ENCODE measurements around the gene RFPL1. TPM values are rescaled to one million over a fixed set of nuclear protein-coding genes. Genes with fewer than 3 reads are reported as not detected.

RFPL1 gene
- total and polyA plus RNA-seq, 2 of the 13 experiments (the other 11 are each of a cell fraction or from before 2014, with no cell fraction given), result not detected

DNA sequence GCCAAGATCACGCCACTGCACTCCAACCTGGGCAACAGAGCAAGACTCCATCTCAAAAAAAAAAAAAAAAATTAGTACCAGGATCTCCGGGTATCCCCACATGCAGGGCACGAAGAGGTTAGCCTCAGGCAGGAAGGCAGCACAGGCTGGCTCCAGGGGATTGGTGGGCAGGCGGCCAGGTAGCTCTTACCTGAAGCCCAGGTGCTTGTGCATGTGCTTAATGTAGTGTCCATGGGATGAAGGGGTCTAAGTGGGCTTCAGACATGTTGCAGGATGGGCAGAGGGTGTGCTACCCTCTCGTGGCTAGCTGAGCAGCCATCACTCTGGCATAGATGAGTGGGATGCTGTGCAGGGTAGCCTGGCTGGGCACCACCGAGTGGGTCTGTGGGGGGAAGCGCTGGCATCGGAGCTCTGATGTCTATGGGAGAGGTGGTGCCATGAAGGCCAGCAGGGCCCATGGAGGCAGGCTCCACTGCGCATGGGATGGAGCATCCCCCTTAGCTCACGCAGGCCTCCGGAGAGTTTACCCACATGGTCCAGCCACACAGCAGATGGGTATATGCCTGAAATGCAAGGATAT, 11.0 kb downstream of the RFPL1 start:
- FAIRE-seq, result no peak
- no peak for DNase-seq (ENCODE audit: low spot score)
- no TSS peak for BruUV-seq (replicated peaks)
- Histone ChIP-seq H3K36me3 (replicated peaks in 1 of 2; ENCODE audit: control insufficient read depth in 1 of 2, insufficient read depth in 2 of 2, low read length in 2 of 2) (no peaks in the 10 kb centered on the region), H3K4me1 (ENCODE audit: insufficient read depth, low read length) (no peaks in the 10 kb centered on the region), H3K4me2 (ENCODE audit: low read depth, low read length) (no peak overlapping the region), H3K9me3 (ENCODE audit: low read length) (no peaks in the 10 kb centered on the region), H4K20me1 (ENCODE audit: insufficient read depth, low read length) (no peaks in the 10 kb centered on the region), H3K4me3 (replicated peaks in 1 of 3; ENCODE audit: insufficient read depth in 1 of 3, low read depth in 2 of 3, low read length in 3 of 3) (no peak overlapping the region), H2AFZ (ENCODE audit: low read length) (no peak overlapping the region), H3K27ac (ENCODE audit: extremely low read length, insufficient read depth, low read length) (no peak overlapping the region), H3K9ac (ENCODE audit: insufficient read depth, low read depth, low read length) (no peak overlapping the region), H3K79me2 (ENCODE audit: insufficient read depth, low read length) (no peaks in the 10 kb centered on the region), H3K27me3 (ENCODE audit: control insufficient read depth in 1 of 2, insufficient read depth in 2 of 2, low read length in 2 of 2) (peaks cover 0 to 4% of the 10 kb centered on the region in 2 experiments; a peak in 1 of 5 replicates)
- intact Hi-C loops (cut with micrococcal nuclease; ENCODE audit: unreplicated experiment), result no loop called here
- WGBS (ENCODE audit: low lambda C conversion rate), result 4% methylated on average over 4 of the region's 11 CpGs
- no peak for ATAC-seq
- CTCF ChIA-PET (ENCODE audit: low intra/inter-chr PET ratio, low total read pairs), result no interaction called here
- TF ChIP-seq ZNF530 (CRISPR knock-in tag; IDR thresholded peaks at IDR 0.05; ENCODE audit: low read depth) (no peak), POLR2G (IDR thresholded peaks at IDR 0.05; ENCODE audit: low read depth, low read length) (no peak), HNRNPL (IDR thresholded peaks at IDR 0.05; ENCODE audit: low read depth, low read length) (no peak), ZNF446 (CRISPR knock-in tag; IDR thresholded peaks at IDR 0.05) (no peak), NONO (IDR thresholded peaks at IDR 0.05) (no peak), NONO (CRISPR knock-in tag; conservative IDR thresholded peaks at IDR 0.05) (no peak)
- TF ChIP-seq, protein P1, sequence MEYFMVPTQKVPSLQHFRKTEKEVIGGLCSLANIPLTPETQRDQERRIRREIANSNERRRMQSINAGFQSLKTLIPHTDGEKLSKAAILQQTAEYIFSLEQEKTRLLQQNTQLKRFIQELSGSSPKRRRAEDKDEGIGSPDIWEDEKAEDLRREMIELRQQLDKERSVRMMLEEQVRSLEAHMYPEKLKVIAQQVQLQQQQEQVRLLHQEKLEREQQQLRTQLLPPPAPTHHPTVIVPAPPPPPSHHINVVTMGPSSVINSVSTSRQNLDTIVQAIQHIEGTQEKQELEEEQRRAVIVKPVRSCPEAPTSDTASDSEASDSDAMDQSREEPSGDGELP (IDR thresholded peaks at IDR 0.05; ENCODE audit: borderline replicate concordance, low read depth), result no peak
- TF ChIP-seq, protein P2, sequence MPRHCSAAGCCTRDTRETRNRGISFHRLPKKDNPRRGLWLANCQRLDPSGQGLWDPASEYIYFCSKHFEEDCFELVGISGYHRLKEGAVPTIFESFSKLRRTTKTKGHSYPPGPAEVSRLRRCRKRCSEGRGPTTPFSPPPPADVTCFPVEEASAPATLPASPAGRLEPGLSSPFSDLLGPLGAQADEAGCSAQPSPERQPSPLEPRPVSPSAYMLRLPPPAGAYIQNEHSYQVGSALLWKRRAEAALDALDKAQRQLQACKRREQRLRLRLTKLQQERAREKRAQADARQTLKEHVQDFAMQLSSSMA (CRISPR knock-in tag; IDR thresholded peaks at IDR 0.05), result no peak
- TF ChIP-seq, protein P3, sequence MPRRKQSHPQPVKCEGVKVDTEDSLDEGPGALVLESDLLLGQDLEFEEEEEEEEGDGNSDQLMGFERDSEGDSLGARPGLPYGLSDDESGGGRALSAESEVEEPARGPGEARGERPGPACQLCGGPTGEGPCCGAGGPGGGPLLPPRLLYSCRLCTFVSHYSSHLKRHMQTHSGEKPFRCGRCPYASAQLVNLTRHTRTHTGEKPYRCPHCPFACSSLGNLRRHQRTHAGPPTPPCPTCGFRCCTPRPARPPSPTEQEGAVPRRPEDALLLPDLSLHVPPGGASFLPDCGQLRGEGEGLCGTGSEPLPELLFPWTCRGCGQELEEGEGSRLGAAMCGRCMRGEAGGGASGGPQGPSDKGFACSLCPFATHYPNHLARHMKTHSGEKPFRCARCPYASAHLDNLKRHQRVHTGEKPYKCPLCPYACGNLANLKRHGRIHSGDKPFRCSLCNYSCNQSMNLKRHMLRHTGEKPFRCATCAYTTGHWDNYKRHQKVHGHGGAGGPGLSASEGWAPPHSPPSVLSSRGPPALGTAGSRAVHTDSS (CRISPR knock-in tag; conservative IDR thresholded peaks at IDR 0.05), result no peak
- TF ChIP-seq, protein P4, sequence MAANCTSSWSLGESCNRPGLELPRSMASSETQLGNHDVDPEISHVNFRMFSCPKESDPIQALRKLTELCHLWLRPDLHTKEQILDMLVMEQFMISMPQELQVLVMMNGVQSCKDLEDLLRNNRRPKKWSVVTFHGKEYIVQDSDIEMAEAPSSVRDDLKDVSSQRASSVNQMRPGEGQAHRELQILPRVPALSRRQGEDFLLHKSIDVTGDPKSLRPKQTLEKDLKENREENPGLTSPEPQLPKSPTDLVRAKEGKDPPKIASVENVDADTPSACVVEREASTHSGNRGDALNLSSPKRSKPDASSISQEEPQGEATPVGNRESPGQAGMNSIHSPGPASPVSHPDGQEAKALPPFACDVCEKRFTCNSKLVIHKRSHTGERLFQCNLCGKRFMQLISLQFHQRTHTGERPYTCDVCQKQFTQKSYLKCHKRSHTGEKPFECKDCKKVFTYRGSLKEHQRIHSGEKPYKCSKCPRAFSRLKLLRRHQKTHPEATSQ (CRISPR knock-in tag; IDR thresholded peaks at IDR 0.05; ENCODE audit: borderline replicate concordance), result no peak
- POLR2A ChIA-PET, result no interaction called here
- in situ Hi-C loops (cut with HindIII; ENCODE audit: extremely low pct_ligation_motif_present, low pct_unique_long_range_greater_than_20kb), result no loop called here
